Effector memory CD4-positive, alpha-beta T cell (primary cell): Measurements from ENCODE around the gene RNASEH2C.
"Not testable (repeated sequence)": the region's sequence is repeated elsewhere in the genome, so short reads cannot be mapped to it uniquely, and the experiment has no call there.

Experiments
- DNase-seq, 3 donors: peaks; one replicate each; pipeline ENCODE4 v3.0.0-alpha.2; 2020
- H3K27ac ChIP-seq: 2 replicates; pipeline ENCODE4 v1.7.0; 2013; ENCODE audit warnings: mild to moderate bottlenecking, low read length, moderate library complexity; ENCODE audit not compliant: insufficient read depth, poor library complexity, severe bottlenecking
- H3K27me3 ChIP-seq: replicated peaks from 2 replicates; pipeline ENCODE4 v1.7.0; 2013; ENCODE audit warnings: mild to moderate bottlenecking, low read length; ENCODE audit not compliant: insufficient read depth, control insufficient read depth, poor library complexity, severe bottlenecking
- H3K36me3 ChIP-seq: 2 replicates; pipeline ENCODE4 v1.7.0; 2013; ENCODE audit warnings: mild to moderate bottlenecking, low read length, moderate library complexity; ENCODE audit not compliant: control insufficient read depth, insufficient read depth
- H3K4me1 ChIP-seq: 2 replicates; pipeline ENCODE4 v1.7.0; 2013; ENCODE audit warnings: low read length, mild to moderate bottlenecking; ENCODE audit not compliant: control insufficient read depth, insufficient read depth, poor library complexity, severe bottlenecking
- H3K4me3 ChIP-seq: 2 replicates; pipeline ENCODE4 v1.7.0; 2013; ENCODE audit warnings: low read length, low read depth, mild to moderate bottlenecking; ENCODE audit not compliant: insufficient read depth, poor library complexity, severe bottlenecking
- H3K9me3 ChIP-seq: 2 replicates; pipeline ENCODE4 v1.7.0; 2013; ENCODE audit warnings: mild to moderate bottlenecking, low read length, moderate library complexity; ENCODE audit not compliant: control insufficient read depth
- total RNA-seq, 3 donors: gene quantifications; one replicate each; lab custom pipeline; 2026; lab: John Stamatoyannopoulos, UW

Gene RNASEH2C
- total RNA-seq: 30.5 to 42.5 (median 35.8) reads per million in 3 donors

DNA sequence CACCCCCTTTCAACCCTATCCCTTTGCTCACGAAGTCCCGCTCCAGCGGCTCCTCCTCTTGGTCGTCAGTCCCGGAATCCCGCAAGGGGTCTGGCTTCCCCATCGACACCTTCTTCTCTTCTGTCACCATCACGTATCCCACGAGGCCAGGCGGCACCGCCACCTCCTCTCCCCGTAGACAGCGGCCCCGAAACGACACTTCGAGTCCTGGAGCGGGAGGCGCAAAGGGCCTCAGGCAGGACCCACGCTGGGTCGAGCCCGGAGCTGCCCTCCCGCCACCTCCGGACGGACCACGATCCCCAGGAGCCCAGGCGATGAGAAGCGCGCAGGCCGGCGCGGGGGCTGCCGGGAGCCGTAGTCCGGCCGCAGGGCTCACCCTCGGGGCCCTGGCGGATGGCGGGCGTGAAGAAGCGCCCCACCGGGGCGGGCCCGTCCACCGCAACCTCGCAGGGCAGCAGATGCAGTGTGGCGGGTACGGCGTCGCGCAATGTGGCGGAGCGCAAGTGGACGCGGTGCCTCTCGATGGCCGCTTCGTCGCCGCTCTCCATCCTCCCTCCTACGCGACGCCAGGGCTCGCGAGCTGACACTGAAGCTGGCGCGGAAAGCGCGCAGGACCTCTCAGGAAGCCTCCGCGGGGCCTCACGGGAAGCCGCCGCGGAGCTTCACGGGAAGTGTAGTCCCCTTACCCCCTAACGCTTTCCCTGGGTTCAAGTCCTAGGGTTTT is at the start of gene RNASEH2C:
Gene RNASEH2C, minus strand, starts transcription at position 588 of the 724 bp plus-strand sequence. Its CDS starts 40 bp downstream, at position 548.
- Histone ChIP-seq H3K36me3 (peaks cover 29% of the 10 kb centered on the region), H3K4me1 (peaks cover 15% of the 10 kb centered on the region), H3K4me3 (peak within 1 kb of the TSS; percentile 78), H3K27ac (peak within 1 kb of the TSS; percentile 70), H3K9me3 (no peaks in the 10 kb centered on the region), H3K27me3 (no peaks in the 10 kb centered on the region)
- DNase-seq: peak; percentile 48 to 59 (median 58)

DNA sequence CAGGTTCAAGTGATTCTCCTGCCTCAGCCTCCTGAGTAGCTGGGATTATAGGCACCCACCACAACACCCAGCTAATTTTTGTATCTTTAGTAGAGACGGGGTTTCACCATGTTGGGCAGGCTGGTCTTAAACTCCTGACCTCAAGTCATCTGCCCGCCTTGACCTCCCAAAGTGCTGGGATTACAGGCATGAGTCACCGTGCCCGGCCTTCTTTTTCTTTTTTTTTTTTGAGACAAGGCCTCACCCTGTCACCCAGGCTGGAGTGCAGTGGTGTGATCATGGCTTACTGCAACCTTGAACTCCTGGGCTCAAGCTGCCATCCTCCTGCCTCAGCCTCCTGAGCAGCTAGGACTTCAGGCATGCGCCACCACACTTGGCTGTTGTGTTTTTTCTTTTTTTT is 47.2 kb upstream of the RNASEH2C start:
- DNase-seq, H3K9me3 ChIP-seq, H3K4me1 ChIP-seq, H3K27ac ChIP-seq, H3K4me3 ChIP-seq, H3K27me3 ChIP-seq, H3K36me3 ChIP-seq: not testable (repeated sequence)

DNA sequence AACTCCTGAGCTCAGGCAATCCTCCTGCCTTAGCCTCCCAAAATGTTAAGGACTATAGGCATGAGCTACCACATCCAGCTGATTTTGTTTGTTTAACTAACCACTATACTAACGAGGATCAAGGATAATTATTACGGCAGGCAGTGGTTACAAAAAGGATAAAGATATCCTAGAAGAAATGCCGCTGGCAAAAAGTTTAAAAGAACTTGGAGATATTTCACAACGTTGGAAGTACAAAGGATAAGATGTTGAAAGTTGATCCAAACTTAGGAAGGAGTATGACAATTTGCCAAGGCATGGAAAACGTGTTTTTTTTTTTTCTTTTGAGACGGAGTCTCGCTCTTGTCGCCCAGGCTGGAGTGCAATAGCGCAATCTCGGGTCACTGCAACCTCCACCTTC is 46.8 kb upstream of the RNASEH2C start:
- no peak overlapping the region for H3K4me3 ChIP-seq
- no peaks in the 10 kb centered on the region for H3K4me1 ChIP-seq
- no peaks in the 10 kb centered on the region for H3K27me3 ChIP-seq
- H3K27ac ChIP-seq: no peak overlapping the region
- DNase-seq: no peak
- no peaks in the 10 kb centered on the region for H3K9me3 ChIP-seq
- H3K36me3 ChIP-seq: no peaks in the 10 kb centered on the region

DNA sequence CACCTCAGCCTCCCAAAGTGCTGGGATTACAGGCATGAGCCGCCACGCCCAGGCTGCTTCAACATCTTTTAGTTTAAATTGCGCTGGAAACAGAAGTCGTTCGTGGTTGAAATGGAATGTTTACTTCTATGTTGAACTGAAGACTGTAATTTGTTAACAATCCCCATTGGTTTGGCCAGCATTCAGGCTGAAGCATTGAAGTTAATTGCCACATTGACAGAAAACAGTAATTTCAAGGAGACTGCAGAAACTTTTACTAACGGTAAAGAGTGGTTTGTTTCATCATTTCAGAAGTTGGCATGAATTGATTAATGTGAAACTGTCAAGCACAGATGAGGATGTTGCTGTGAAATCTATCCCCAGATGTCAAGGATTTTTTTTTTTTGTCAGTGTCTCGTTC is 45.9 kb upstream of the RNASEH2C start:
- no peaks in the 10 kb centered on the region for H3K36me3 ChIP-seq
- no peak overlapping the region for H3K4me3 ChIP-seq
- peaks cover 2% of the 10 kb centered on the region for H3K27me3 ChIP-seq
- no peak overlapping the region for H3K27ac ChIP-seq
- no peaks in the 10 kb centered on the region for H3K4me1 ChIP-seq
- H3K9me3 ChIP-seq: no peaks in the 10 kb centered on the region
- no peak for DNase-seq

DNA sequence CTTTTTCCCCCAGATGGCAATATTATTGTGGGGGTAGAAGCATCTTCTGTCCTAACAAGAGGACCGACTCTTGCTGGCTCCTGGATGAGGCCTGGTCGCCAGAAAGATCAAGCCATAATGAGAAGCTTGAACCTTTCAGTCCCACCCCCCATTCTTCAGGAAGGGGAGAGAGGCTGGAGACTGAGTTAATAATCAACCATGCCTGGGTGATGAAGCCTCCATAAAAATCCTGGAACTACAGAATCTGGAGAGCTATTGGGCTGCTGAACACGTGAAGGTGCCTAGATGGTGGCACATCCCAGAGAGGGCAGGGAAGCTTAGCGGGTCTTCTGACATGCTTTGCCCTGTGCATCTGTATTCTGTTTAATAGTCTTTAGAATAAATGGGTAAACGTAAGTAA is 43.8 kb upstream of the RNASEH2C start:
- Histone ChIP-seq H3K9me3 (no peaks in the 10 kb centered on the region), H3K27me3 (peaks cover 4% of the 10 kb centered on the region), H3K4me3 (no peak overlapping the region), H3K27ac (no peak overlapping the region), H3K36me3 (no peaks in the 10 kb centered on the region), H3K4me1 (no peaks in the 10 kb centered on the region)
- no peak for DNase-seq

DNA sequence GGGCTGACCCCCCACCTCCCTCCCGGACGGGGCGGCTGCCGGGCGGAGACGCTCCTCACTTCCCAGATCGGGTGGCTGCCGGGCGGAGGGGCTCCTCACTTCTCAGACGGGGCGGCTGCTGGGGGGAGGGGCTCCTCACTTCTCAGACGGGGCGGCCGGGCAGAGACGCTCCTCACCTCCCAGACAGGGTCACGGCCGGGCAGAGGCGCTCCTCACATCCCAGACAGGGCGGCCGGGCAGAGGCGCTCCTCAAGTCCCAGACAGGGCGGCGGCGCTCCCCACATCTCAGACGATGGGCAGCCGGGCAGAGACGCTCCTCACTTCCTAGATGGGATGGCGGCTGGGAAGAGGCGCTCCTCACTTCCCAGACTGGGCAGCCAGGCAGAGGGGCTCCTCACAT is 42.2 kb upstream of the RNASEH2C start:
- not testable (repeated sequence) for H3K36me3 ChIP-seq, H3K4me1 ChIP-seq, H3K27me3 ChIP-seq, H3K9me3 ChIP-seq, H3K27ac ChIP-seq, H3K4me3 ChIP-seq, DNase-seq

DNA sequence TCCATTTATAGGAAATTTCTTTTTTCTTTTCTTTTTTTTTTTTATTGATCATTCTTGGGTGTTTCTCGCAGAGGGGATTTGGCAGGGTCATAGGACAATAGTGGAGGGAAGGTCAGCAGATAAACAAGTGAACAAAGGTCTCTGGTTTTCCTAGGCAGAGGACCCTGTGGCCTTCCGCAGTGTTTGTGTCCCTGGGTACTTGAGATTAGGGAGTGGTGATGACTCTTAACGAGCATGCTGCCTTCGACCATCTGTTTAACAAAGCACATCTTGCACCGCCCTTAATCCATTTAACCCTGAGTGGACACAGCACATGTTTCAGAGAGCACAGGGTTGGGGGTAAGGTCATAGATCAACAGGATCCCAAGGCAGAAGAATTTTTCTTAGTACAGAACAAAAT is 41.6 kb upstream of the RNASEH2C start:
- H3K4me3 ChIP-seq, H3K36me3 ChIP-seq, H3K27ac ChIP-seq, H3K9me3 ChIP-seq, H3K4me1 ChIP-seq, DNase-seq, H3K27me3 ChIP-seq: not testable (repeated sequence)

DNA sequence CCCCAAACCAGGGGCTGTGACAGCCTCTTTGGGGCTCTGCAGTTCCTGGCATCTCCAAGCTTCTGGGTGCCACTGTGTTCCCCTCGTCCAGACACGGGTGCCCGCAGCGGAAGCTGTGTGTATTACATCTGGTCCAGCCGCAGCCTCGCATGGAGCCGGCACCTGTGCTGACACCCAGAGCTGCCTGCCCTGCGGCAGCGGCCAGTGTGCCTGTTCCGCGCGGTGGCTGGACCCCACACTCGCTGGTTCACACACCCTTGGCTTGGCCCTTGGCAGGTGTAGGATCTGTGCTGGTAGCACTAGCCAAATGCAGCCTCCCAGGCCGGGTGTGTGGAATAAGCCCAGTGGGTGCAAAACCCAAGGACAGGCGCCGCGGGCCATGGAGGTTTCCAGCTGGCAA is 24.5 kb upstream of the RNASEH2C start:
- no peaks in the 10 kb centered on the region for H3K9me3 ChIP-seq
- no peak overlapping the region for H3K4me3 ChIP-seq
- peaks cover 3% of the 10 kb centered on the region for H3K27me3 ChIP-seq
- H3K36me3 ChIP-seq: no peaks in the 10 kb centered on the region
- no peaks in the 10 kb centered on the region for H3K4me1 ChIP-seq
- no peak overlapping the region for H3K27ac ChIP-seq
- DNase-seq: no peak

DNA sequence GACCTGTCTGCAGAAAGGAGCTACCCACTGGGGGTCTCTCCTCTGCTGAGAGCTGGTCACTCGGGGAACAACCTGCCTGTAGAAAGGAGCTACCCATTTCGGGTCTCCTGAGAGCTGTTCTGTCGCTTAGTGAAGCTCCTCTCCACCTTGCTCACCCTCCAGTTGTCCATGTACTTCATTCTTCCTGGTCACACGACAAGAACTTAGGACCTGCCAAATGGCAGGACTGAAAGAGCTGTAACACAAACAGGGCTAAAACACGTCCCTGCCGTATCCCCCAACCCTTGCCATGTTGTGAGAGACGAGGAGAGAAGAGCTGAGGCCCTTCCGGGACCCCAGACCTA is 24.1 kb upstream of the RNASEH2C start:
- H3K9me3 ChIP-seq: no peaks in the 10 kb centered on the region
- no peaks in the 10 kb centered on the region for H3K4me1 ChIP-seq
- H3K27ac ChIP-seq: no peak overlapping the region
- H3K4me3 ChIP-seq: no peak overlapping the region
- no peaks in the 10 kb centered on the region for H3K36me3 ChIP-seq
- no peak for DNase-seq
- H3K27me3 ChIP-seq: peaks cover 3% of the 10 kb centered on the region

DNA sequence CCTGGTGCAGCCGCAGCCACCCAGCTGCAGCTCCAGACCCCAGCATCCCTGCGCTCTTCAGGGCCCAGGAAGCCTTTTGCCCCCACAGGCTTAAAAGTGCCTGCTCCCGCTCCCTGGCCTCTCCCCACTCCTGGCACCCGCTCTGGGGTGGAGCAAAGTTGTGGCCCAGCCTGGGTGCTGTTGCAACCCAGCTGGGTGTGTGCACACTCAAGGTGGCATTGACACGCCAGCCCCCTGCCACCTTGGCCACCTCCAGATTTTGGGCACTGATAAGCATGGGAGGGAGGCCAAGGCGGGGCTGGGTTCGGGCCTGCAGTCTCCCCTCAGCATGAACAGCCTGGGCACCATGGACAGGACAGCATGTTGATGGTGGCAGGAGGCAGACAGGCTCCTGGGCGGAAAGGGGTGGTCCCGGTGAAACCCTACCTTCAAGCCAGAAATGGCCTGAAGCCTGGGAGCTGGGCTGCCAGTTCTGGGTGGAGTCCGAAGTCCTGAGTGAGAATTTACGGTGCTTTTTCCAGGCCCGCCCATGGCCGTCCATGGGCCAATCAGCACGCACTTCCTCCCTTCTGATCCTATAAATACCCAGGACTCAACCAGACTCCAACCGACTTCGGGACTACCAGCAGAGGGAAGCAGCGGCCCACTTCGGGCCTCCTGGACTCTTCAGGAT is 23.6 kb upstream of the RNASEH2C start:
- H3K27me3 ChIP-seq: peaks cover 3% of the 10 kb centered on the region
- DNase-seq: no peak
- H3K27ac ChIP-seq: no peak overlapping the region
- no peaks in the 10 kb centered on the region for H3K4me1 ChIP-seq
- no peaks in the 10 kb centered on the region for H3K9me3 ChIP-seq
- H3K4me3 ChIP-seq: no peak overlapping the region
- no peaks in the 10 kb centered on the region for H3K36me3 ChIP-seq
